ENCODE results near the gene HOXC9. TPM values are rescaled to one million over a fixed set of nuclear protein-coding genes. Genes with fewer than 3 reads are reported as not detected.

The HOXC9 gene
- total and polyA plus RNA-seq, 4 donors, result not detected

GRCh38 chr12:54017878-54018467 is 18.0 kb downstream of the HOXC9 start:
- Histone ChIP-seq H3K4me3 (ENCODE audit: low read depth in 1 of 3, low read length in 3 of 3) (peak overlapping the region in 2 of 3 donors; percentile 39 to 54), H3K9me3 (ENCODE audit: control insufficient read depth in 4 of 4, low read length in 3 of 4) (peaks cover 0 to 5% (median 0%) of the 10 kb centered on the region in 4 donors), H3K9ac (ENCODE audit: low read depth in 1 of 2, low read length in 2 of 2) (no peak overlapping the region), H3K27me3 (ENCODE audit: control insufficient read depth in 4 of 4, insufficient read depth in 4 of 4, low read length in 3 of 4) (peaks cover 6 to 55% (median 17%) of the 10 kb centered on the region in 4 donors), H3K4me1 (ENCODE audit: control insufficient read depth in 4 of 4, insufficient read depth in 4 of 4, low read length in 3 of 4) (peaks cover 3 to 16% (median 11%) of the 10 kb centered on the region in 4 donors), H3K36me3 (ENCODE audit: control insufficient read depth in 4 of 4, insufficient read depth in 3 of 4, low read depth in 1 of 4, low read length in 3 of 4) (no peaks in the 10 kb centered on the region), H3K27ac (ENCODE audit: low read depth in 1 of 2, low read length in 2 of 2) (no peak overlapping the region)
- no peak for DNase-seq (ENCODE audit: low spot score)
- 7% methylated on average over 34 of the region's 34 CpGs for WGBS
- no peak for TF ChIP-seq RXRA (IDR thresholded peaks at IDR 0.05)
- no peak for TF ChIP-seq HNF4G (IDR thresholded peaks at IDR 0.05)
- no peak for TF ChIP-seq TAF1 (conservative IDR thresholded peaks at IDR 0.05)
- TF ChIP-seq RAD21 (IDR thresholded peaks at IDR 0.05), result no peak
- TF ChIP-seq REST (IDR thresholded peaks at IDR 0.05), result no peak
- TF ChIP-seq MAX (IDR thresholded peaks at IDR 0.05), result no peak
- no peak for TF ChIP-seq YY1 (IDR thresholded peaks at IDR 0.05)
- TF ChIP-seq FOXA1 (IDR thresholded peaks at IDR 0.05), result no peak
- no peak for TF ChIP-seq GABPA (IDR thresholded peaks at IDR 0.05 in 1 of 2, conservative IDR thresholded peaks at IDR 0.05 in 1 of 2)
- TF ChIP-seq CTCF (IDR thresholded peaks at IDR 0.05; ENCODE audit: low read depth, low read length, missing input control), result no peak
- no peak for TF ChIP-seq JUND (IDR thresholded peaks at IDR 0.05)
- TF ChIP-seq HNF4A (conservative IDR thresholded peaks at IDR 0.05), result no peak
- TF ChIP-seq ATF3 (IDR thresholded peaks at IDR 0.05), result no peak
- no peak for TF ChIP-seq SP1 (IDR thresholded peaks at IDR 0.05)
- TF ChIP-seq ZBTB33 (IDR thresholded peaks at IDR 0.05), result no peak
- no peak for TF ChIP-seq FOXA2 (IDR thresholded peaks at IDR 0.05)
- no peak for TF ChIP-seq NR2F2 (IDR thresholded peaks at IDR 0.05)
- no peak for TF ChIP-seq EGR1 (IDR thresholded peaks at IDR 0.05; ENCODE audit: low read depth in 2 of 2)

Data from liver (tissue), 9 donors.